H7 (cell line): ENCODE measurements around the gene CCDC15. TPM values are rescaled to one million over a fixed set of nuclear protein-coding genes. Genes with fewer than 3 reads are reported as not detected.

ENCODE experiments used
- DNase-seq: peaks from one replicate; pipeline ENCODE4 v3.0.0; 2012
- H3K27me3 ChIP-seq: 2 replicates; pipeline ENCODE4 v1.6.0; 2011; ENCODE audit warnings: mild to moderate bottlenecking, low read length; ENCODE audit not compliant: control insufficient read depth, insufficient read depth
- H3K36me3 ChIP-seq: replicated peaks from 2 replicates; pipeline ENCODE4 v1.5.1; 2011; ENCODE audit warnings: low read length; ENCODE audit not compliant: control insufficient read depth, insufficient read depth
- H3K4me3 ChIP-seq: 2 replicates; pipeline ENCODE4 v1.5.1; 2011; ENCODE audit warnings: low read depth, mild to moderate bottlenecking, control low read depth, low read length, moderate library complexity; ENCODE audit not compliant: insufficient read depth
- total RNA-seq: library from RNA; depleted of rRNA; stranded (reverse); fragments of >200 nt; shearing (Covaris generic); gene quantifications from 2 replicates; pipeline ENCODE4 v1.2.3, GENCODE V29; 2014

The CCDC15 gene
- total RNA-seq, 1 experiment from 2014 or later: 1.2 TPM

GRCh38 chr11:124934862-124935547 is 19.0 kb upstream of the CCDC15 start:
- Histone ChIP-seq H3K4me3 (no peak overlapping the region), H3K36me3 (no peaks in the 10 kb centered on the region), H3K27me3 (peaks cover 1% of the 10 kb centered on the region; the same call in 1 of the 2 replicates)
- no peak for DNase-seq

- Histone ChIP-seq H3K36me3 (no peaks in the 10 kb centered on the region), H3K4me3 (no peak within 1 kb of the TSS), H3K27me3 (peaks cover 1% of the 10 kb centered on the region; the same call in 1 of the 2 replicates)
- DNase-seq: no peak
These were observed 18.2 kb upstream of the CCDC15 start, which contains the start of gene HEPACAM for GRCh38 chr11:124935548-124936514. TSS of gene HEPACAM (minus strand) at chr11:124936047. CDS start at chr11:124936006, 41 bp downstream.

- Histone ChIP-seq H3K36me3 (no peaks in the 10 kb centered on the region), H3K4me3 (no peak overlapping the region), H3K27me3 (peaks cover 1% of the 10 kb centered on the region; the same call in 1 of the 2 replicates)
- DNase-seq: no peak
These were observed 16.6 kb upstream of the CCDC15 start for GRCh38 chr11:124937336-124937935.

GRCh38 chr11:124938206-124938765 is 15.7 kb upstream of the CCDC15 start:
- H3K27me3 ChIP-seq: peaks cover 1% of the 10 kb centered on the region; the same call in 1 of the 2 replicates
- no peaks in the 10 kb centered on the region for H3K36me3 ChIP-seq
- H3K4me3 ChIP-seq: no peak overlapping the region
- no peak for DNase-seq

GRCh38 chr11:124938970-124939369 is 15.0 kb upstream of the CCDC15 start:
- Histone ChIP-seq H3K27me3 (peaks cover 1% of the 10 kb centered on the region; the same call in 1 of the 2 replicates), H3K4me3 (no peak overlapping the region), H3K36me3 (no peaks in the 10 kb centered on the region)
- DNase-seq: no peak

GRCh38 chr11:124941703-124942102 is 12.3 kb upstream of the CCDC15 start:
- no peak for DNase-seq
- Histone ChIP-seq H3K27me3 (no peaks in the 10 kb centered on the region; the same call in 1 of the 2 replicates), H3K36me3 (no peaks in the 10 kb centered on the region), H3K4me3 (no peak overlapping the region)

GRCh38 chr11:124942466-124943253 is 11.3 kb upstream of the CCDC15 start:
- no peaks in the 10 kb centered on the region; the same call in 1 of the 2 replicates for H3K27me3 ChIP-seq
- H3K4me3 ChIP-seq: no peak overlapping the region
- no peaks in the 10 kb centered on the region for H3K36me3 ChIP-seq
- DNase-seq: no peak

- H3K36me3 ChIP-seq: no peaks in the 10 kb centered on the region
- no peaks in the 10 kb centered on the region; the same call in 1 of the 2 replicates for H3K27me3 ChIP-seq
- no peak for DNase-seq
- no peak overlapping the region for H3K4me3 ChIP-seq
These were observed 10.8 kb upstream of the CCDC15 start for GRCh38 chr11:124943254-124943616.

- Histone ChIP-seq H3K36me3 (no peaks in the 10 kb centered on the region), H3K27me3 (no peaks in the 10 kb centered on the region; the same call in 1 of the 2 replicates), H3K4me3 (no peak overlapping the region)
- no peak for DNase-seq
These were observed 10.3 kb upstream of the CCDC15 start for GRCh38 chr11:124943741-124944140.

GRCh38 chr11:124944565-124944964 is 9.4 kb upstream of the CCDC15 start:
- DNase-seq: no peak
- Histone ChIP-seq H3K4me3 (no peak overlapping the region), H3K27me3 (peaks cover 2% of the 10 kb centered on the region), H3K36me3 (no peaks in the 10 kb centered on the region)

- Histone ChIP-seq H3K27me3 (peaks cover 2% of the 10 kb centered on the region), H3K4me3 (no peak overlapping the region), H3K36me3 (no peaks in the 10 kb centered on the region)
- no peak for DNase-seq
These were observed 8.2 kb upstream of the CCDC15 start for GRCh38 chr11:124945826-124946225.

GRCh38 chr11:124946735-124947141 is 7.3 kb upstream of the CCDC15 start:
- no peak for DNase-seq
- no peak overlapping the region for H3K4me3 ChIP-seq

GRCh38 chr11:124950601-124951330 is 3.2 kb upstream of the CCDC15 start:
- Histone ChIP-seq H3K27me3 (peaks cover 2% of the 10 kb centered on the region), H3K36me3 (no peaks in the 10 kb centered on the region), H3K4me3 (no peak overlapping the region)
- DNase-seq: no peak

More at GRCh38 chr11:124946735-124947141, 7.3 kb upstream of the CCDC15 start:
- Histone ChIP-seq H3K36me3 (no peaks in the 10 kb centered on the region), H3K27me3 (peaks cover 2% of the 10 kb centered on the region)
